Thoracic aorta (tissue), 2 donors: ENCODE measurements around the gene ASZ1. TPM values are rescaled to one million over a fixed set of nuclear protein-coding genes. Genes with fewer than 3 reads are reported as not detected.

Experiments
- ATAC-seq: fragments of 150-250 bp; one replicate; pipeline ENCODE4 v1.8.0; 2017; ENCODE audit warnings: low read depth; ENCODE audit not compliant: insufficient number of reproducible peaks, low FRiP score
- DNase-seq: peaks from one replicate; pipeline ENCODE4 v3.0.0-alpha.2; 2020; ENCODE audit warnings: low spot score
- H3K27ac ChIP-seq, 2 donors: fragments of 200-600 bp; sonication (generic); 1 replicate in 1 of 2; 2 replicates in 1 of 2; pipeline ENCODE4 v1.5.1; 2016; ENCODE audit warnings: mild to moderate bottlenecking in 2 of 2, moderate library complexity in 2 of 2
- H3K27me3 ChIP-seq: fragments of 200-600 bp; sonication (generic); replicated peaks from 2 replicates; pipeline ENCODE4 v1.6.0; 2016; ENCODE audit warnings: mild to moderate bottlenecking; ENCODE audit not compliant: insufficient read depth
- H3K36me3 ChIP-seq: fragments of 200-600 bp; sonication (generic); one replicate; pipeline ENCODE4 v1.5.1; 2016
- H3K4me1 ChIP-seq, 2 donors: fragments of 200-600 bp; sonication (generic); 1 replicate in 1 of 2; 2 replicates in 1 of 2; pipeline versions ENCODE4 v1.5.1 to v1.6.0; 2016; ENCODE audit warnings: low read depth in 2 of 2, mild to moderate bottlenecking in 1 of 2; ENCODE audit not compliant: control insufficient read depth in 1 of 2
- H3K4me3 ChIP-seq: fragments of 200-600 bp; sonication (generic); 2 replicates; pipeline ENCODE4 v1.5.1; 2016; ENCODE audit warnings: mild to moderate bottlenecking
- H3K9me3 ChIP-seq: fragments of 200-600 bp; sonication (generic); 2 replicates; pipeline ENCODE4 v1.5.1; 2016
- CTCF ChIP-seq: fragments of 200-600 bp; sonication (generic); IDR thresholded peaks from one replicate; pipeline ENCODE4 v1.5.1; 2019; ENCODE audit warnings: antibody characterized with exemption
- total RNA-seq, 2 donors: library from RNA; depleted of rRNA; stranded (reverse); fragments of >200 nt; gene quantifications; one replicate each; pipeline versions ENCODE4 v1.1.0 to v1.2.3, GENCODE V29; 2016

The ASZ1 gene
- total RNA-seq, 2 donors from 2014 or later: not detected

GRCh38 chr7:117319181-117319580 lies 108.1 kb downstream of the ASZ1 start:
- no peaks in the 10 kb centered on the region for H3K36me3 ChIP-seq
- H3K4me1 ChIP-seq: peaks cover 0 to 15% of the 10 kb centered on the region in 2 donors
- ATAC-seq (no peak), DNase-seq (no peak)
- no peak for TF ChIP-seq CTCF
- H3K27ac ChIP-seq: no peak overlapping the region
- H3K4me3 ChIP-seq: no peak overlapping the region
- no peaks in the 10 kb centered on the region for H3K9me3 ChIP-seq
- H3K27me3 ChIP-seq: no peaks in the 10 kb centered on the region

GRCh38 chr7:117313582-117313981 lies 113.7 kb downstream of the ASZ1 start:
- H3K4me3 ChIP-seq: no peak overlapping the region
- TF ChIP-seq CTCF: no peak

More at GRCh38 chr7:117313582-117313981, 113.7 kb downstream of the ASZ1 start:
- Histone ChIP-seq H3K27me3 (no peaks in the 10 kb centered on the region), H3K9me3 (no peaks in the 10 kb centered on the region), H3K27ac (no peak overlapping the region), H3K36me3 (no peaks in the 10 kb centered on the region), H3K4me1 (no peaks in the 10 kb centered on the region)
- DNase-seq: no peak
- ATAC-seq: no peak

Other genes starting within 250 kb of the ASZ1 start
- gene WNT2, start 104.4 kb downstream of the ASZ1 start, total RNA-seq: 10 to 100 TPM in 1 of 2 donors, not detected in 1; 17.1 TPM
- gene CFTR, start 52.5 kb upstream of the ASZ1 start, total RNA-seq: under 1 TPM in 1 of 2 donors, not detected in 1; 0.68 TPM